HG03025 (cell line): Measurements from ENCODE around the gene GBP3.
"Not testable (repeated sequence)": the region's sequence is repeated elsewhere in the genome, so short reads cannot be mapped to it uniquely, and the experiment has no call there.

Experiments
- ATAC-seq: cut with Tn5 transposase; IDR thresholded peaks from one replicate; pipeline ENCODE4 v1.9.1; 2021; ENCODE audit warnings: mild to moderate bottlenecking, moderate library complexity; ENCODE audit not compliant: unreplicated experiment, low FRiP score

GBP3 gene

GRCh38 chr1:88980870-88981269 lies 41.8 kb downstream of the GBP3 start:
- ATAC-seq: no peak

- ATAC-seq: no peak
Observed at GRCh38 chr1:88979749-88980116, 42.9 kb downstream of the GBP3 start.

GRCh38 chr1:88979054-88979748 lies 43.5 kb downstream of the GBP3 start:
- ATAC-seq: no peak

- no peak for ATAC-seq
Observed at GRCh38 chr1:88976235-88976634, 46.4 kb downstream of the GBP3 start.

GRCh38 chr1:88974616-88975172 lies 48.0 kb downstream of the GBP3 start:
- ATAC-seq: not testable (repeated sequence)

GRCh38 chr1:88973520-88974137 lies 49.0 kb downstream of the GBP3 start:
- ATAC-seq: no peak

- ATAC-seq: no peak
Observed at GRCh38 chr1:88961647-88962275, 60.9 kb downstream of the GBP3 start.

- no peak for ATAC-seq
Observed at GRCh38 chr1:88961081-88961480, 61.6 kb downstream of the GBP3 start.
